Body of pancreas (tissue), 4 donors: ENCODE data around the gene ETV3.

Experiments
- CTCF ChIP-seq, 7 experiments: fragments of 450-650 bp in 4 of 7; fragments of 200-600 bp in 3 of 7; sonication (generic) in 3 of 7; IDR thresholded peaks; one replicate each; pipeline ENCODE4 v1.5.1; 2016 to 2019; ENCODE audit warnings: antibody characterized with exemption in 7 of 7
- POLR2A ChIP-seq, 3 donors: fragments of 450-650 bp; IDR thresholded peaks; one replicate each; pipeline ENCODE4 v1.6.1; 2016; ENCODE audit warnings: antibody characterized with exemption in 3 of 3, mild to moderate bottlenecking in 2 of 3

- TF ChIP-seq CTCF (IDR thresholded peaks at IDR 0.05), result no peak
- TF ChIP-seq POLR2A (IDR thresholded peaks at IDR 0.05), result no peak
Measured at GRCh38 chr1:157091186-157091585, 47.0 kb downstream of the ETV3 start.
